ENCODE measurements around the gene ZSWIM8.

DNA sequence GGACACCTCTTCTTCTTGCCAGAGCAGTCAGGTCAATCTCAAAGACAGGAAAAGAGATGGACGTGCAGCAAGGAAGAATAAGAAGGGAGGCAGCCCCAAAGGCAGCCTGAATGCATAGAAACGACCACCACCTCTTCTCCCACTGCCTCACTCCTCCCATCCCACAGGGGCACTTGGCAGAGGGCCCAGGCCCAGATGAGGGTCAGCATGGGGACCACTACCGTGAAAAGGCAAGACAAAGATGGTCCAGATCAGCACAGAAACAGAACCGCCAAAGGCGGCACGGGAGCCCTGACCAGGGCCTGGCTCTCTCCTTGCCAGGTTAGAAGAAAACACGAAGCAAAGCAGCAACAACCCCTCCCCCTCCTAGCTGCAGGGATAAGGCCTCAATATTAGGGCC, 27.9 kb downstream of the ZSWIM8 start:
- TF ChIP-seq CREB1 (IDR thresholded peaks at IDR 0.05; ENCODE audit: low read depth) (no peak), EP300 (IDR thresholded peaks at IDR 0.05; ENCODE audit: borderline replicate concordance) (no peak), RAD21 (IDR thresholded peaks at IDR 0.05; ENCODE audit: low read depth) (no peak), TEAD4 (IDR thresholded peaks at IDR 0.05) (no peak), EGR1 (IDR thresholded peaks at IDR 0.05) (no peak), CEBPB (IDR thresholded peaks at IDR 0.05) (no peak), YY1 (IDR thresholded peaks at IDR 0.05; ENCODE audit: low read depth) (no peak), FOXM1 (IDR thresholded peaks at IDR 0.05; ENCODE audit: borderline replicate concordance, low read depth) (no peak)
- TF ChIP-seq, protein P1, sequence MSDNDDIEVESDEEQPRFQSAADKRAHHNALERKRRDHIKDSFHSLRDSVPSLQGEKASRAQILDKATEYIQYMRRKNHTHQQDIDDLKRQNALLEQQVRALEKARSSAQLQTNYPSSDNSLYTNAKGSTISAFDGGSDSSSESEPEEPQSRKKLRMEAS (IDR thresholded peaks at IDR 0.05), result no peak
- TF ChIP-seq, protein P2, sequence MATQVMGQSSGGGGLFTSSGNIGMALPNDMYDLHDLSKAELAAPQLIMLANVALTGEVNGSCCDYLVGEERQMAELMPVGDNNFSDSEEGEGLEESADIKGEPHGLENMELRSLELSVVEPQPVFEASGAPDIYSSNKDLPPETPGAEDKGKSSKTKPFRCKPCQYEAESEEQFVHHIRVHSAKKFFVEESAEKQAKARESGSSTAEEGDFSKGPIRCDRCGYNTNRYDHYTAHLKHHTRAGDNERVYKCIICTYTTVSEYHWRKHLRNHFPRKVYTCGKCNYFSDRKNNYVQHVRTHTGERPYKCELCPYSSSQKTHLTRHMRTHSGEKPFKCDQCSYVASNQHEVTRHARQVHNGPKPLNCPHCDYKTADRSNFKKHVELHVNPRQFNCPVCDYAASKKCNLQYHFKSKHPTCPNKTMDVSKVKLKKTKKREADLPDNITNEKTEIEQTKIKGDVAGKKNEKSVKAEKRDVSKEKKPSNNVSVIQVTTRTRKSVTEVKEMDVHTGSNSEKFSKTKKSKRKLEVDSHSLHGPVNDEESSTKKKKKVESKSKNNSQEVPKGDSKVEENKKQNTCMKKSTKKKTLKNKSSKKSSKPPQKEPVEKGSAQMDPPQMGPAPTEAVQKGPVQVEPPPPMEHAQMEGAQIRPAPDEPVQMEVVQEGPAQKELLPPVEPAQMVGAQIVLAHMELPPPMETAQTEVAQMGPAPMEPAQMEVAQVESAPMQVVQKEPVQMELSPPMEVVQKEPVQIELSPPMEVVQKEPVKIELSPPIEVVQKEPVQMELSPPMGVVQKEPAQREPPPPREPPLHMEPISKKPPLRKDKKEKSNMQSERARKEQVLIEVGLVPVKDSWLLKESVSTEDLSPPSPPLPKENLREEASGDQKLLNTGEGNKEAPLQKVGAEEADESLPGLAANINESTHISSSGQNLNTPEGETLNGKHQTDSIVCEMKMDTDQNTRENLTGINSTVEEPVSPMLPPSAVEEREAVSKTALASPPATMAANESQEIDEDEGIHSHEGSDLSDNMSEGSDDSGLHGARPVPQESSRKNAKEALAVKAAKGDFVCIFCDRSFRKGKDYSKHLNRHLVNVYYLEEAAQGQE (IDR thresholded peaks at IDR 0.05; ENCODE audit: low read depth), result no peak
